Natural killer cell treated with Interleukin-12 subunit alpha and Interleukin-12 subunit beta and Interleukin-15 and Interleukin-18, amount 100 ng/mL, for 72 hours (primary cell): ENCODE data around the gene PTRHD1. TPM values are rescaled to one million over a fixed set of nuclear protein-coding genes. Genes with fewer than 3 reads are reported as not detected.

ENCODE experiments used
- ATAC-seq, 2 donors: fragments of 150-1000 bp; cut with Tn5 transposase in 1 of 2; sonication (Bioruptor Pico), chemical (Tn5 transposase) in 1 of 2; 2 replicates each; pipeline ENCODE4 v1.10.0; 2021
- DNase-seq: peaks from one replicate; pipeline ENCODE4 v3.0.0; 2022; ENCODE audit warnings: low spot score
- H3K27ac Mint-ChIP-seq, 2 donors: 1 replicate in 1 of 2; 2 replicates in 1 of 2; pipeline ENCODE4 v1.8.0; 2022; ENCODE audit warnings: mixed read lengths in 2 of 2, mild to moderate bottlenecking in 1 of 2, moderate library complexity in 1 of 2
- H3K27me3 Mint-ChIP-seq, 2 donors: 1 replicate in 1 of 2; 2 replicates in 1 of 2; pipeline ENCODE4 v1.8.0; 2022; ENCODE audit warnings: mixed read lengths in 2 of 2
- H3K36me3 Mint-ChIP-seq: one replicate; pipeline ENCODE4 v1.8.0; 2022; ENCODE audit warnings: mixed read lengths
- H3K4me1 Mint-ChIP-seq, 2 donors: 1 replicate in 1 of 2; 2 replicates in 1 of 2; pipeline ENCODE4 v1.8.0; 2022; ENCODE audit warnings: low read depth in 2 of 2, mixed read lengths in 2 of 2, mild to moderate bottlenecking in 1 of 2
- H3K4me3 Mint-ChIP-seq: one replicate; pipeline ENCODE4 v1.8.0; 2022; ENCODE audit warnings: mixed read lengths
- H3K9me3 Mint-ChIP-seq: 2 replicates; pipeline ENCODE4 v1.8.0; 2022; ENCODE audit warnings: mixed read lengths
- total RNA-seq, 2 donors: library from RNA; stranded (reverse); gene quantifications; one replicate each; pipeline ENCODE4 v1.2.3, GENCODE V29; 2022

Gene PTRHD1
- total RNA-seq, 2 donors from 2014 or later, result 16.0 to 16.6 TPM

DNA sequence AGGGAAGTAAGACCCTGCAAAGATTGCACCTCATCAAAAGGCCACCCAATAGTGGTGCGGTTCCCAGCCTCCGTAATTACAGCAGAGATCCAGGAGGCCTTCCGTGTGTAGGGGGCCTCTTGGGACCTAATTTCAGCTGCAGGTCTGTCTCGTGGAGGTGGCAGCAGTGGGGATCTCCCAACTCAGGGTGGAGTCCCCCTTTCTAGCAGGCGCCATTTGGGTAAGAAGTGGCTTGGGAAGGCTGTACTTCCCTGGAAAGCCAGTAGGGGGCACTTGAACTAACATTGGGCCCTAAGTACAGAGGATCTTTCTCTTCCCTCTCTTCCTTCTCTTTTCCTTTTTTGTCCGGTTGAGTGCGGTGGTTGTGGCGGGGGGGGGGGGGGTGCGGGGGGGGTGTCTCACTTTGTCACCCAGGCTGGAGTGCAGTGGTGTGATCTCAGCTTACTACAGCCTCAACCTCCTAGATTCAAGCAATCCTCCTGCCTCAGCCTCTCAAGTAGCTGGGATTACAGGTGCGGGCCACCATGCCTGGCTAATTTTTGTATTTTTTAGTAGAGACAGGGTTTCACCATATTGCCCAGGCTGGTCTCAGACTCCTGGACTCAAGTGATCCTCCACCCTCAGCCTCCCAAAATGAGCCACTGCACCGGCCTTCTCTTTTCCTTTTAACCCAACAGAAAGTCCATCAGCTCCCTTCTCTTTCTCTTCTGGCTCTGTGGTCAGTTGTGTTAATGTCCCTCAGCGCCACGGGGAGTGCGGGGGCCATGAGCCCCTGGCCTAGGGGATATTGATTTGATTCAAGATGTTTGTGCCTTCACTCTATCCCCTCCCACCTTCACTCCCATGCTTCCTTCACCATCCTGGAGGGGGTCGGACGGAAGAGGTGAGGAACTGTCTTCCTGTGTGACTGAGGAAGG is 32.0 kb upstream of the PTRHD1 start:
- no peak for ATAC-seq

DNA sequence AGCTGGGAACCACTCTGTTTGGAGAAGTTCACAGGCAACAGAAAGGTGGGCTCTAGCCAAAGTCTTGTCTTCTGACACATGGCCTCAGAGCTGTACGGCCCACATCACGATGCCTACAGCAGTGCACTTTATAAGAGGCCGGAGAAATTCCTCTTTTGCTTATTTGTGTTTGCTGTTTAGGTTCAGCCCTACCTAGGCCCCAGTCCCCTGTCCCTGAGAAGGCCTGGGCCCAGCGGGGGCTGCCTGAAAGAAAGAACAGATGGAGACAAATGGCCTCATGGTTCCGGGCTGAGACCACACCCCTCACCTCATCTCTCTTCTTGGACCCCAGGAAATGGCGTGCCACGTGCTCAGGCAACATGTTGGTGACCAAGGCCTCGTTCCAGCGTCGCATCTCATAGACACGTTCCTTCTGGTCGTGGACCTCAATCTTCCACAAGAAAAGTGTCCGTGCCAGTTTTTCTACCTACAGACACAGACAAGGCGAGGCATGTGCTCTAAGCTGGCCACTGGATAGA is 30.9 kb upstream of the PTRHD1 start:
- H3K4me3 Mint-ChIP-seq, result no peak overlapping the region
- H3K27me3 Mint-ChIP-seq, result no peaks in the 10 kb centered on the region
- no peak for DNase-seq
- ATAC-seq, result no peak
- no peaks in the 10 kb centered on the region for H3K36me3 Mint-ChIP-seq
- peaks cover 20 to 23% of the 10 kb centered on the region in 2 donors for H3K4me1 Mint-ChIP-seq
- no peaks in the 10 kb centered on the region for H3K9me3 Mint-ChIP-seq
- no peak overlapping the region for H3K27ac Mint-ChIP-seq

More for the DNA sequence above, 32.0 kb upstream of the PTRHD1 start:
- DNase-seq, result no peak
- Mint-ChIP-seq H3K27me3 (no peaks in the 10 kb centered on the region), H3K9me3 (no peaks in the 10 kb centered on the region), H3K4me1 (peaks cover 20 to 23% of the 10 kb centered on the region in 2 donors), H3K4me3 (no peak overlapping the region), H3K27ac (peak overlapping the region; percentile 60 to 76), H3K36me3 (no peaks in the 10 kb centered on the region)

DNA sequence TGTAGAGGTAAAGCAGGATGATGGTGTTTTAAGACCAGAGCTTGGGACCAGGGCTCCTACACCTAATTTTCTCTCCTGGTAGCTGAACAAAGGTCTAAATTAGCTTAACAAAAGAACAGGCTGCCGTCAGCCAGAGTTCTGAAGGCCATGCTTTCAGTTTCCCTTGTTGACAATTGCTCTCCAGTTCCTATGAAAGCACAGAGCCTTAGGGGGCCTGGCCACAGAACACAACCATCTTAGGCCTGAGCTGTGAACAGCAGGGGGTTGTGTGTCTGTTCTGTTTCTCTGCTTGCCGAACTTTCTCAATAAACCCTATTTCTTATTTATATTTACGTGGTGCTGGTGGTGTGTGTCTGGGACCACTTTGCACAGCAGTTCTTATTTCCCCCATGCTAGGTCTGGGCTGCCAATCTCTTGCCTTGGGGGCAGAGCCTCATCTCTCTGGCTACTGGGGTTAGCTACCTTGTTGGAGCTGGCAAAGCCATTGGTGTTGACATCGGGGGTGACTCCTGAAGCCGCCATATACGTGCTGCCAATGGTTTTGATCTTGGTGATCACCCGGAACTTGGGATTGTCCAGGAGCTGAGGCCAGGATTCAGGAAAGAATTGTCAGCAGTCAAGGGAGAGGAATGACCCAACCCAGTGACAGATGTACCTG is 29.0 kb upstream of the PTRHD1 start:
- DNase-seq (no peak), ATAC-seq (no peak)
- H3K4me1 Mint-ChIP-seq, result peaks cover 13 to 15% of the 10 kb centered on the region in 2 donors
- no peak overlapping the region for H3K27ac Mint-ChIP-seq
- H3K27me3 Mint-ChIP-seq, result no peaks in the 10 kb centered on the region
- no peaks in the 10 kb centered on the region for H3K9me3 Mint-ChIP-seq
- peaks cover 7% of the 10 kb centered on the region for H3K36me3 Mint-ChIP-seq
- H3K4me3 Mint-ChIP-seq, result no peak overlapping the region

DNA sequence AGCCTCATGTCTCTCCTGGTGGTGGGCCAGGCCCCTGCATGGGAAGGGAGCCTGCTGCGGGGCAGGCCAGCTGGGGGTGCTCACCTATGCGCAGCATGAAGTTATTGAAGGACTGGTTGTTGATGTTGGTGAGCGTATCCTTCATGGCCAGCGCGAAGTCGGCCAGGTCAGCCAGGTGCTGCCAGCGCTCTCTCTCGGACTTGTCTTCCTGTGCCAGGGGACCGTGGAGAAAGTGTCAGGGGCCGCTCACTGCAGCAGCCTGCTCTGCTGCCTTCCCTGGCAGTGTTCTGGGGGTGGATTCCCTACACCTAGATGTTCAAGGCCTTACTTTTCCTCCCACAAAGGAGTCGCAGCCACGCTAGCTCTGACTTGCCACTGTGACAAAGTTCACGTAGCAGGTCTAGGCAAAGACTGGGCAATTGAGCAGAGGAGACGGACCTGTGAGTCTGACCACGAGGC is 28.3 kb upstream of the PTRHD1 start:
- Mint-ChIP-seq H3K27ac (peak overlapping the region in 1 of 2 donors; percentile 12), H3K36me3 (peaks cover 12% of the 10 kb centered on the region)

DNA sequence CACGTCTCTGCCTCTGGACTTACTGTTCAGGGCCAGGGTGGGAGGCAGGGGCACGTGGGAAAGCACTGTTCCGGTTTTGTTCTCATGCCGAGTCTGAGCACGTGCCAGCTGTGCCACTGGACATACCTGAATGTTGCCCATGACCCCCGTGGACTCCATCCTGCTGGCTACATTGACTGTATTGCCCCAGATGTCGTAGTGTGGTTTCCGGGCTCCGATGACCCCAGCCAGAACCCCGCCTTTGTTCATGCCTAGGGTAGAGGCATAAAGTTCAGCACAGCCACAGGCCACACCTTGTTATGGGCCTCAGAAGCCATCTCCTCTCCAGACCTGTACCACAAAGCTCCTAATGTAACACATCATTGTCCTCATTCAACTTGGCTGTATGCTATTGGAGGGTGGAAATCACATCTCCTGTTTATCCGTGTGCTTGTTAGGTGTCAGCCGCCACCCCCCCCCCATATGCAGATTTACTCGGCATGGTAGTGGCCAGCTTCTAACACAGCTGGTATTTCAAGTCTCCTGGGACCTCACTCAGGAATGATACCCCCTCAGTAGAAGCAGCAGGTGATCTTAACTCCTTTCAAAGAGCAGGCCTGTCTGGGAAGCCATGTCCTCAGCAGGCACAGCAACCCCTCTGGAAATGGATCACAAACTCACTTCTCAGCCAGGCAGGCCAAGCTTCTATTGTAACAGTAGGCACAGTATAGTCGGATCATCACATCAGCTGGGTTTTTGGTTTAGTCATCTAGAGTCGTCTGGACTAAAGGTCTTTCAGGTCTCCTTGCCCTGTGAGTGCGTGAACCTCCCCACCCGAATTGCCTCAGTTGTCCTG is 27.6 kb upstream of the PTRHD1 start:
- no peaks in the 10 kb centered on the region for H3K27me3 Mint-ChIP-seq
- H3K4me1 Mint-ChIP-seq, result peaks cover 3 to 5% of the 10 kb centered on the region in 2 donors
- H3K9me3 Mint-ChIP-seq, result no peaks in the 10 kb centered on the region
- peaks cover 14% of the 10 kb centered on the region for H3K36me3 Mint-ChIP-seq
- no peak overlapping the region for H3K4me3 Mint-ChIP-seq
- DNase-seq (no peak), ATAC-seq (no peak)
- H3K27ac Mint-ChIP-seq, result peak overlapping the region in 1 of 2 donors; percentile 12

More for the DNA sequence above, 28.3 kb upstream of the PTRHD1 start:
- ATAC-seq (no peak), DNase-seq (no peak)
- Mint-ChIP-seq H3K4me3 (no peak overlapping the region), H3K4me1 (peaks cover 9% of the 10 kb centered on the region in 2 donors), H3K9me3 (no peaks in the 10 kb centered on the region), H3K27me3 (no peaks in the 10 kb centered on the region)

DNA sequence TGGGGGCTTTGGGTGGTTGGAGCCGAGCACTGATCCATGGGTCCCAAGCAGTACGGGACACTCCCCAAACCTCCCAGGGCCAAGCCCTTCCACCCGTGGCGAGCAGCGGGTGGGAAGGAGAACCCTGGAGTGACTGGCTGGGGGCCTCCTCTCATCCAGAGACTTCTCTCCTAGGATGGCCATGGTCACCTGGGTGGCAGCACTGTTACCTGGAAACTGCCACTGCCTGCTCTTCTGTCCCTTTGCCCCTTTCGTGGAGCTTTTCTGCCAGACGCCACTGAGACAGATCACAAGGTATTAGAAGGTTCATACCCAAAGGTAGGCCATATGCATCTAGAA is 27.0 kb upstream of the PTRHD1 start:
- H3K27me3 Mint-ChIP-seq, result no peaks in the 10 kb centered on the region
- H3K4me3 Mint-ChIP-seq, result no peak overlapping the region
- H3K36me3 Mint-ChIP-seq, result peaks cover 19% of the 10 kb centered on the region
- H3K9me3 Mint-ChIP-seq, result no peaks in the 10 kb centered on the region
- ATAC-seq (peak in 1 of 2 donors; percentile 55), DNase-seq (no peak)
- H3K27ac Mint-ChIP-seq, result no peak overlapping the region
- H3K4me1 Mint-ChIP-seq, result peaks cover 0 to 7% of the 10 kb centered on the region in 2 donors

DNA sequence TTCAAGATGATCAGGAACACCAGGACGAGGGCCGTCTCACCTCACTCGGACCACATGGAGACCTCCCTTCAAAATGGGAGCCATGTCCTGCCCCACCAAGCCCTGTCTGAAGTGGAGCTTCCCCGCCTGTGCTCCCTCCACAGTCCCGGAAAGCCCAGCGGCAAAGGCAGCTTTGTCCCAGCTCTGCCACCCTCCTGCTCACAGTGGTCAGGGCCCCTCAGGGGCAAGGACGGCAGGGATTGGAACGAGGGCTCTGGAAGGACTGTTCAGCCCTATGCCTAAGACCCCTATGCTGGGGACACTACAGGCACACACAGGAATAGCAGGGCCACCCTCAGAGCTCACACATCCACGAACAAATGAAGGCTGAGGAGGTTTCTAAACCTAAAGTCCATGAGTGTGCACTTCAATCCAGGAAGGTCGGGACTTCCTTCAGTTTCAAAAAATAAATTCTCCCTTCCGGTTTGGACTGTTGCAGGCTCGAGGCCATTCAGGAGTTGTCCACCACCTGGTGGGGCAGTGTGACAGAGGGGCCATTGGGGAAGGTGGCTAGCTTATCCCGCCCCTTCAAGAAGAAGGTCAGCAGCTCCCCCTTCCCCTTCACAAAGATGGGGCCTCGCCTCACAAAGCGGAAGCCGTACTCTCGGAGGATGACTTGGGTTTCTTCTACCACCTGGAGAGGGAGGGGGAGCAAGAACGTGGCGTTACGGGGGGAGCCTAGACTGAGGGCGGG is 26.4 kb upstream of the PTRHD1 start:
- Mint-ChIP-seq H3K4me1 (peaks cover 0 to 7% of the 10 kb centered on the region in 2 donors), H3K27ac (no peak overlapping the region), H3K27me3 (no peaks in the 10 kb centered on the region), H3K4me3 (no peak overlapping the region), H3K36me3 (peaks cover 19% of the 10 kb centered on the region), H3K9me3 (no peaks in the 10 kb centered on the region)
- DNase-seq (no peak), ATAC-seq (no peak)

DNA sequence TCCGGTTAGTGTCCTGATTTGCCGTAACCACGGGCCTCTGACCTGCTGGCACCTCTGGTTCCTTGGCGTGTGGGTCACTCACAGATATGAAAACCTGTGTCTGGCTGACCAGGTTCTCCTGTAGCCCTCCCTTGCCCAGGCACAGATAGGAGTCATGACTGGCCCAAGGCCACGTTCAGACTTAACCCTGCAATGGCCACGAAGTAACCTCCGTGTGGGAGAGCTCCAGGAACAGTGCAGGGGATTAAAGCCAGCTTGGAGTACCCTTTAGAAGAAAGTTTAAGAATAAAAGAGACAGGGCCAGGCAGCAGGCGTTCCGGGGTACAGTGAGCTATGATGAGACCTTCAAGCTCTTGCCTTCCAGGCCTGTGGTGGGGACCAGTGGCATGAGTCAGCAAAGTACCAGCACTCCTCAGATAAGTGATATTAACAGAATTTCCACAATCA is 25.6 kb upstream of the PTRHD1 start:
- DNase-seq, result no peak

DNA sequence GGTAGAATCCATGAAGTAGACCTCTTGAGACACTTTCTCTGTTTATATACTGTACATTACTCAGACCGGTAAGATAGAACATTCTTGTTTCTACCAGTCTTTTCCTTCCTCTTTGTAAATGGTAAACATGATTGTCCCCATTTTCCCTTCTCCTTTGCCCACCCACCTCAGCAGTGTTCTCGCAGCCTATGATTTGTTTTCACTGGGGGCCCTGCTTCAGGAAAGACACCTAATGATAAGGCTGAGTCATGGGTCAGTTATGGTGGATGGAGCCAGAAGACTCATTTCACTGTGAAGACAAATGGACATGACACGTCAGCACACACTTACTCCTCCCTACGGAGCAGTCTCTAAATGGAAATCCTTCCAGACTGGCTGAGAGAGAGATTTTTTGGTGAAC is 23.7 kb upstream of the PTRHD1 start:
- Mint-ChIP-seq H3K36me3 (peaks cover 28% of the 10 kb centered on the region), H3K9me3 (no peaks in the 10 kb centered on the region), H3K4me3 (no peak overlapping the region), H3K27ac (no peak overlapping the region), H3K27me3 (no peaks in the 10 kb centered on the region), H3K4me1 (peaks cover 0 to 11% of the 10 kb centered on the region in 2 donors)
- DNase-seq (no peak), ATAC-seq (no peak)

More for the DNA sequence above, 25.6 kb upstream of the PTRHD1 start:
- Mint-ChIP-seq H3K36me3 (peaks cover 23% of the 10 kb centered on the region), H3K4me3 (no peak overlapping the region), H3K9me3 (no peaks in the 10 kb centered on the region), H3K27me3 (no peaks in the 10 kb centered on the region), H3K27ac (no peak overlapping the region), H3K4me1 (peaks cover 0 to 11% of the 10 kb centered on the region in 2 donors)
- ATAC-seq, result no peak

DNA sequence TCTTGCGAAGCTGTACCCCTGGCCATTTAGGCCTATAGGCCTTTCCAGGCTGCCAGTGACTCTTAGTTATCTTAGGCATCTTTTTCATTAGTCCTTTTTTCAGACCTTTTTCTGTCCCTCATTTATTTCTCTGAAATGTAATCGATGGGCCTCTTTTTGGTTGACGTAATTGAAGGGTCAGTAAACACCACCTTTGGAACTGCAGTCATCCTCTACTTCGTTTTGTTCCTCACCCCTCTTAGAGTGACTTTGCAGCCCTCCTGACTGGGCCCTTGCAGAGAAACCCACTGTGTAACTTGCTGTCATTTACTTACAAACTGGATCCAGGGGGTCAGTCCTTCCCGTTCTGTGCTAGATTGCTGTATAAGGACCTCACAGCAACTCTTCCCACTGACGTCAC is 23.2 kb upstream of the PTRHD1 start:
- Mint-ChIP-seq H3K27ac (no peak overlapping the region), H3K4me1 (peaks cover 0 to 11% of the 10 kb centered on the region in 2 donors), H3K4me3 (no peak overlapping the region), H3K9me3 (no peaks in the 10 kb centered on the region), H3K36me3 (peaks cover 28% of the 10 kb centered on the region), H3K27me3 (no peaks in the 10 kb centered on the region)
- DNase-seq (no peak), ATAC-seq (no peak)

DNA sequence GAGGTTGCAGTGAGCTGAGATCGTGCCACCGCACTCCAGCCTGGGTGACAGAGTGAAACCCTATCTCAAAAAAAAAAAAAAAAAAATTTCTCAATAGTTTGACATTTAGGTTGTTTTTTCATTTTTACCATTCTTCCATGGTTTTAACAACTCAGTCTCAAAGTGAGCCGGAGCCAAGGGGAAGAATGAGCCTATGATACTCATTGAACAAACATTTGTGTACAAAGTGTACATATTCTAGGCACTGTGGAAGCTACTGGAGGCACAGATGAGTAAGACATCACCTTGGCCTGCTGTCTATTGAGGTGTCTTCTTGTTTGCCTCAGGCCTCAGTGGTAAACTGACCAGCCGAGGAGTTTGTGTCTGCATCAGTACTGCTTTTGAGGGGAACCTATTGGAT is 22.0 kb upstream of the PTRHD1 start:
- no peak overlapping the region for H3K4me3 Mint-ChIP-seq
- H3K27ac Mint-ChIP-seq, result no peak overlapping the region
- peaks cover 28% of the 10 kb centered on the region for H3K36me3 Mint-ChIP-seq
- no peaks in the 10 kb centered on the region for H3K27me3 Mint-ChIP-seq
- no peaks in the 10 kb centered on the region for H3K9me3 Mint-ChIP-seq
- peaks cover 0 to 11% of the 10 kb centered on the region in 2 donors for H3K4me1 Mint-ChIP-seq
- no peak for DNase-seq
- ATAC-seq, result peak in 1 of 2 donors; percentile 45

DNA sequence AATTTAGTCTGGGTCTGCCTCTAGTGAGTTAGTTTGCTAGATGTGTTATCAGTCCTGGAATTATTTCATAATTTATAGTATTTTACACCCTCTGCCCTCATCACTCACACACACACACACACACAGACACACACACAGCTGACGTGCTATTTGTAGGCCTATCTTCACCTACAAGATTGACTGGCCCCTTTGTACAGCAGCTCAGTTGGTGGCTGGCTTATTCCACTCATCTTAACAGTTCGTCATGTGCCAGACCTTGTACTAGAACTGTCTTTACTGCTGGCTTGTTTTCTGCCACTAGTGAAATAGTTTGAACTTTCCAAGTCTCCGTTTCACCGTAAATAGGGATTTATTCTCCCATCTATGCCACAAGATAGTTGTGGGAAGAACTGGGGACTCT is 21.3 kb upstream of the PTRHD1 start:
- Mint-ChIP-seq H3K4me3 (no peak overlapping the region), H3K9me3 (no peaks in the 10 kb centered on the region), H3K27ac (no peak overlapping the region), H3K36me3 (peaks cover 28% of the 10 kb centered on the region), H3K4me1 (peaks cover 0 to 11% of the 10 kb centered on the region in 2 donors), H3K27me3 (no peaks in the 10 kb centered on the region)
- ATAC-seq (no peak), DNase-seq (no peak)

DNA sequence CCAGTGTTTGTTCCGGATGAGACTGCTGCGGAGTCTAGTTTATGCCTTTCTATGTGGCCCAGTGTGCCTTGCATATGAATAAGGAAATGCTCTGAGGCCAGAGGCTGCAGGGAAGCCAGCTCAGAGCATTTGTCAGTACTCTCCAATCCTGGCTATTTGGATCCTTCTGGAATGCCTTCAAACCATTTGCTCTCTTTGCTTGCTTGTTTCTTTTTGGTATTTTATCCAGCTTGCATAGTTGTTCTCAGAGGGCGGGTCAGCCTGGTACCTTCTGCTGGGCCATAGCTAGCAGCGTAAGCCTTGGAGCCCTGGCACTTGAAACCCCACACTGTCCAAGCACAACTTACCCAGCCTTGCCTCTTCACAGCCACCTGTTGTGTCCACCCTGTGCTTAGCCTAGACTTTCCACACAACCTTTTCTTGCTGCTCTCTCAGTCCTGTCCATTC is 20.5 kb upstream of the PTRHD1 start:
- peaks cover 28% of the 10 kb centered on the region for H3K36me3 Mint-ChIP-seq

More for the DNA sequence above, 20.5 kb upstream of the PTRHD1 start:
- no peak for ATAC-seq
- no peaks in the 10 kb centered on the region for H3K9me3 Mint-ChIP-seq
- H3K4me1 Mint-ChIP-seq, result peaks cover 6 to 11% of the 10 kb centered on the region in 2 donors
- H3K4me3 Mint-ChIP-seq, result no peak overlapping the region
- DNase-seq, result no peak
- no peaks in the 10 kb centered on the region for H3K27me3 Mint-ChIP-seq
- H3K27ac Mint-ChIP-seq, result peak overlapping the region in 1 of 2 donors; percentile 1
